Breast epithelium (tissue), 3 donors: ENCODE data around the gene RP2.

Experiments used
- POLR2A ChIP-seq: fragments of 450-650 bp; IDR thresholded peaks from one replicate; pipeline ENCODE4 v1.6.1; 2016; ENCODE audit warnings: antibody characterized with exemption, mild to moderate bottlenecking, moderate library complexity
- TF ChIP-seq, protein P1 (sequence below), 3 donors: fragments of 450-650 bp; IDR thresholded peaks; one replicate each; pipeline ENCODE4 v1.5.1; 2016 to 2017; ENCODE audit warnings: antibody characterized with exemption in 3 of 3, mild to moderate bottlenecking in 3 of 3, moderate library complexity in 3 of 3

DNA sequence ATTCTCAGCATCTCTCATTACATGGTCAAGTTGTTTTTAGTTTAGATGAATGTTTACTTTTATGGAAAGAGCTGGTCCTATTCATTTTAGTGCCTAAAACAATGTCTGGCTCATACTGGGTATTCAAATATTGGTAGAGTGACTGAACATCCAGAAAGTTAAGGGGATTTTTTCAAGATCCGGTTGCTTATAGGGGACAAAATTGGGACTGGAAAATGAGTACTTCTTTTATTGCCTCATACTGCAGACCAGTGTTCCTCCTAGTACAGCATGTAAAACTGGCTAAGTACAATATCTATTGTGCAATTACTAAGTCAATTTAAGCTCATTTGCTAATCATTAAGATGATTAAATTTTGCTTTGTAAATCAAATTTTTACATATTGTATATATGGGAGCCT, 13.9 kb downstream of the RP2 start:
- TF ChIP-seq, protein P1, sequence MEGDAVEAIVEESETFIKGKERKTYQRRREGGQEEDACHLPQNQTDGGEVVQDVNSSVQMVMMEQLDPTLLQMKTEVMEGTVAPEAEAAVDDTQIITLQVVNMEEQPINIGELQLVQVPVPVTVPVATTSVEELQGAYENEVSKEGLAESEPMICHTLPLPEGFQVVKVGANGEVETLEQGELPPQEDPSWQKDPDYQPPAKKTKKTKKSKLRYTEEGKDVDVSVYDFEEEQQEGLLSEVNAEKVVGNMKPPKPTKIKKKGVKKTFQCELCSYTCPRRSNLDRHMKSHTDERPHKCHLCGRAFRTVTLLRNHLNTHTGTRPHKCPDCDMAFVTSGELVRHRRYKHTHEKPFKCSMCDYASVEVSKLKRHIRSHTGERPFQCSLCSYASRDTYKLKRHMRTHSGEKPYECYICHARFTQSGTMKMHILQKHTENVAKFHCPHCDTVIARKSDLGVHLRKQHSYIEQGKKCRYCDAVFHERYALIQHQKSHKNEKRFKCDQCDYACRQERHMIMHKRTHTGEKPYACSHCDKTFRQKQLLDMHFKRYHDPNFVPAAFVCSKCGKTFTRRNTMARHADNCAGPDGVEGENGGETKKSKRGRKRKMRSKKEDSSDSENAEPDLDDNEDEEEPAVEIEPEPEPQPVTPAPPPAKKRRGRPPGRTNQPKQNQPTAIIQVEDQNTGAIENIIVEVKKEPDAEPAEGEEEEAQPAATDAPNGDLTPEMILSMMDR (IDR thresholded peaks at IDR 0.05) = no peak
- TF ChIP-seq POLR2A = no peak
